G401 (cell line): ENCODE data around the gene SRGN. TPM values are rescaled to one million over a fixed set of nuclear protein-coding genes. Genes with fewer than 3 reads are reported as not detected.

ENCODE experiments used
- DNase-seq: peaks from one replicate; pipeline ENCODE4 v3.0.0-alpha.2; 2015; ENCODE audit warnings: low spot score
- in situ Hi-C: cut with HindIII; loops from 2 replicates; pipeline ENCODE4 v1.10.0; 2016; ENCODE audit warnings: low sequenced_read_pairs, mixed read lengths
- total RNA-seq: library from RNA; depleted of rRNA; stranded (reverse); fragments of >200 nt; shearing (Covaris generic); gene quantifications from 2 replicates; pipeline ENCODE4 v1.2.3, GENCODE V29; 2014

The SRGN gene
- total RNA-seq, 1 experiment from 2014 or later: 0.34 TPM

DNA sequence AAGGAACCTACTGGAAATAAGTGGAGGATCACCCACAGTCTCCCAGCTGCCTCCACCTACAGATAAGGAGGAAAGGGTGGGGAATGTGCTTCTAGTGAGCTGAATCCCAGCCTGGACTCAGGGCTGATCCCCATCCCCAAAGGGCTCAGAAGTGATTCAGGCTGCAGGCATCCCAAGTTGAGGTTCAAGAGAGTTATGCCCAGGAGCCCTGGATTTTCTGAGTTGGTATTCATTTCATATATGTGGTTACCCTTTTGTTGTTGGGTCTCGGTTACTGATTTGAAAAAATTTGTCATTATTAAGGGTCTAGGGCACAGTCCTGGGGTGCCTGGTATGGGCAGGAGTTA is 30.0 kb upstream of the SRGN start:
- in situ Hi-C loops: no loop called here
- no peak for DNase-seq

DNA sequence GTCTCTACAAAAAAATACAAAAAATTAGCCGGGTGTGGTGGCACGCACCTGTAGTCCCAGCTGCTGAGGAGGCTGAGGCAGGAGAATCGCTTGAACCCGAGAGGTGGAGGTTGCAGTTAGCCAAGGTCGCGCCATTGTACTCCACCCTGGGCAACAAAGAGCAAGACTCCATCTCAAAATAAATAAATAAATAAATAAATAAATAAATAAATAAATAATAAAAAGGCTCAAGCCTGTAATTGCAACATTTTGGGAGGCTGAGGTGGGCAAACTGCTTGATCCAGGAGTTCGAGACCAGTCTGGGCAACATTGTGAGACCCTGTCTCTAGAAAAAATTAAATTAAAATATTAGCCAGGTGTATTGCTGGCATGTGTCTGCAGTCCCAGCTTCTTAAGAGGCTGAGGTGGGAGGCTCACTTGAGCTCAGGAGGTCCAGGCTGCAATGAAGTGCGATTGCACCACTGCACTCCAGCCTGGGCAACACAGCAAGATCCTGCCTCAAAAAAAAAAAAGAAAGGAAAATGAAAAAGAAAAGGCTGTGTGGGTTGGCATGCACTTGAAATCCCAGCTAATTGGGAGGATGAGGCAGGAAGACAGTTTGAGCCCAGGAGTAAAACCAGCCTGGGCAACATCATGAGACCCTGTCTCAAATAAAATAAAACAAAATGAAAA is 27.6 kb upstream of the SRGN start:
- DNase-seq: no peak
- in situ Hi-C loops: no loop called here

- in situ Hi-C loops: no loop called here
- DNase-seq: no peak
Measured at GRCh38 chr10:69061305-69062161, 26.4 kb upstream of the SRGN start.

- DNase-seq: no peak
- in situ Hi-C loops: no loop called here
Measured at GRCh38 chr10:69062901-69063300, 25.0 kb upstream of the SRGN start.

GRCh38 chr10:69064762-69065328 is 23.1 kb upstream of the SRGN start:
- in situ Hi-C loops: no loop called here
- no peak for DNase-seq

DNA sequence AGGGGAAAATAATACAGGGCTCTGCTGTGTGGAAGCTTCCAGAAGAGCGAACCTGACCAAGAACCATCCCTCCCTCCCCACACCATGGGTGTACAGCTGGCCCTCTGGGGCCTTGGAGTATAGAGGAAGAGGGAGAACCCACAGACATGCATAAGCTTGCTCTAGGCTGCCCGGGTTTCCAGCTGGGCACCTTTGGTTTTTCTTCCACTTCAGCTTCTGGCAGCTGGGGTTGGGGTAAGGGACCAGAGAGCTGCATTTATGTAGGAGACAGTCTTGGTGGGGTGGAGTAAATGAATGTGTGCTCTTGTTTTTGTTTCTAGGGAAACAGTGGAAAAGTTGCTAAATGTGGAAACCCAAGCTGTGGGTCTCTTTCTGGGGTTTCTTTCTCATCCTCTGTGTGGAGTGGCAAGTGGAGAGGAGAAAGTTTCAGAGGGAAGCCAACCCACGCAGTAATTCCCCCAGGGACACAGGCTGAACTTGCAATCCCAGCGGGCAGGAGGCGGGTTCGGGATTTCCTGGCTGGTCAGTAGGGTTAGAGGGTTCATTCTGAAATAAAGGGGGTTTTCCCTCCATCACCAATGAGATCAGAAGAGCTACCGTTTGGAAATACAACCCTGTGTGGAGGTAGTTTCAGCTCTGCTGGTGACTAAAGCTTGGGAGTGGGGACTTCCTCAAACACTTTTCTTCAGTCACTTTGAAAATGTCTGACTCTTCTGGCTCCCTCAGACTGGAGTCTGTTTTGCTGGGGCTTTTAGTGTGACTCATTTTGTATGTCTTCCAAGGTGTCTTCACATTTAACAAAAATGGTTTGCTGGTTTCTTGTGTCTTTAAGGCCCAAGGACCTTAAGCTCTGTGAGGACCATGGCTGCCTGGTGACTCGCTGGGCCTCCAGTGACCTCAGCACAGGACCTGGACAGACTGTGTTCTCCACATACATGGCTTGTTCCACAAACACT is 22.2 kb upstream of the SRGN start:
- no peak for DNase-seq
- in situ Hi-C loops: no loop called here

- DNase-seq: no peak
- in situ Hi-C loops: no loop called here
Measured at GRCh38 chr10:69067189-69067588, 20.7 kb upstream of the SRGN start.

- in situ Hi-C loops: no loop called here
- no peak for DNase-seq
Measured at GRCh38 chr10:69068549-69068948, 19.4 kb upstream of the SRGN start.

DNA sequence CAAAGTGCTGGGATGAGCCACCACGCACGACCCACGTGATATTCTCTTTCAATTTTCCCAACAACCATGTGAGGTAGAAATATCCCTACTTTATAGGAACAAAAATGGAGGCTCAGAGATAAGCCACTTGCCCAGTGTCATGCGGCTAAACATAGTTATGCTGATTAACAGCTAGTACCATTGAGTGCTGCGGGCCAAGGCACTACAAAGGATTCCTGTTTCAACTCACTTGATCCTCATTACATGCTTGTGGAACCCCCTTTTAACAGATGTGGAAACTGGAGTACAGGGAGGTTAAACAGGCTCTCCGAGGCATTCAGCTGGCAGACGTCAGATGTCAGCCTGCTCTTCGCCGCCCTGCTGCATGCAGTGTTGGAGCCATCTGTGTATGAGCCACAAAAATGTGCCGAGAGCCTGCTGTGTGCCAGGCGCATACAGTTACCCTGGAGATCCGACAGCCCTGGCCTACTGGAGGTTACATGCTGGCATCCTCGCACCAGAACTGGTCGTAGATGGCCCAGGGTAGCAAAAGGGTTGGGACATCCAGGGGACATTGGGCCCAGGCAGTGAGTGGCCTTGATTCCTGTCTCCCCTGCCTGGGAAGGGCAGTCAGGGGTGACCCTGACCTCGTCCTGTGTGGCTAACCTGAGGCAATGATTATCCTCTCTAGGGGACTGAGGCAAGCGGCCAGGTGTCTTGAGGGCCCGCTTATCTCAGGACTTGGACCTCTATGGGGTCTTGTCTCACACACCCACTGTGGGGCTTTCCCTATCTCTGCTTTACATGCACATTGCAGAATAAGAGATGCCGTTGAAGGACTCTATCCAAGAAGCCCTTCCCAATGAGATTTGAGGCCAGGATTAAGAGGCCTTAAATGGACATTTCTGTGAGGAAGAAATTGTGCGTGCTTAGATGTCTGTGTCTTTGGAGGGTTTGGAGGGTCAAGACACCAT is 18.5 kb upstream of the SRGN start:
- in situ Hi-C loops: no loop called here
- no peak for DNase-seq

- no peak for DNase-seq
- in situ Hi-C loops: no loop called here
Measured at GRCh38 chr10:69070951-69071350, 17.0 kb upstream of the SRGN start.

DNA sequence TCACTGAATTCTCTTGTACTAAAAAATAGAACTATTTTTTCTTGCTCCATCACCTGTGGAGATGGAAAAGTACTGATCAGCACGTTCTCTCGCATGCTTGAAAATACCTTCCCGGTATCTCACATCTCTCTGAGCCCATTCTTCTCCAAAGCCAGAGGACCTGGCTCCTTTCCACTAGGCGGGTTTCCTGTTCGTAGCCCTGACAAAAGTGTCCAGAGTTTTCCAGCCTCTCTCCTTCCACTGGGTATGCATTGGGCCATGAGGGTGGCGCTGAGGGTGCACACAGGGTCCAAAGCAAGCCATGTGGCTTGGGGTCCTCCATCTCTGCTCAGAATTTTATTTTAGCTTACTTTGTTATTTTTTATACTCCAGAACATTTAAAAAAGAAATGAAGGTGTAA is 16.3 kb upstream of the SRGN start:
- no peak for DNase-seq
- in situ Hi-C loops: no loop called here

DNA sequence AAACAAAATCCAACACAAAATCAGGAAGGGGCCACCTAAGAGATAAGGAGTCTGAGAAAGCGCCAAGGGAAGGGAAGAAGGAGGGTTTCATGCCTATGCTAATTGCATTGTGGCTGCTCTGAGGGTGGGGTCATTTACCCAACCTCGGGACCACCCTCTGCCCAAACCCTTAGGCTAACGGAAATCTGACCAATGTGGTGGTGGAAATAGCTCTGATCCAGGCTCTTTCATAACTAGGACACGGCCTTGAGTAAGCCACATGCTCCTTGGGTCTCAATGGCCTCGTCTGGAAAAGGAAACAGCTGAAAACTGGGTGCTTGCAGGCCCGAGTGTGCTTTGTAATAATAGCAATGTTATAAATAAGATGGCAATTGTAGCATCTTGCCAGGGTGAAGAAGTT is 14.9 kb upstream of the SRGN start:
- in situ Hi-C loops: no loop called here

GRCh38 chr10:69073736-69074364 is 14.1 kb upstream of the SRGN start:
- in situ Hi-C loops: no loop called here
- no peak for DNase-seq

More for the DNA sequence above, 14.9 kb upstream of the SRGN start:
- DNase-seq: no peak

- no peak for DNase-seq
- in situ Hi-C loops: no loop called here
Measured at GRCh38 chr10:69074532-69074931, 13.4 kb upstream of the SRGN start.

DNA sequence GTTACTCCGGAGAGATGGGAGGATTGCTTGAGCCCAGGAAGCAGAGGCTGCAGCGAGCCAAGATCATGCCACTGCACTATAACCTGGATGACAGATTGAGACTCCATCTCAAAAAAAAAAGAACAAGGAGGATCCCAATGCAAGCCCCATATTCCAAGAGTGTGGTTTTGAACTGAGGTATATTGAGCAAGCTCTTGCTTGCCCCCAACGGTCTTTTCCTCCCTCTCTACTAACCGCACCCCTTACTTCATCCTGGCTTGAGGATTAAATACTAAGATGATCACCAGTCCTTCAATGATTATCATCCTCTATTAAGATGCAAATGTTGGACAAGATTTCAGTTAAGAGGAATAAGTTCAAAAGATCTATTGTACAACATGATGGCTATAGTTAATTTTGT is 12.5 kb upstream of the SRGN start:
- no peak for DNase-seq
- in situ Hi-C loops: no loop called here

DNA sequence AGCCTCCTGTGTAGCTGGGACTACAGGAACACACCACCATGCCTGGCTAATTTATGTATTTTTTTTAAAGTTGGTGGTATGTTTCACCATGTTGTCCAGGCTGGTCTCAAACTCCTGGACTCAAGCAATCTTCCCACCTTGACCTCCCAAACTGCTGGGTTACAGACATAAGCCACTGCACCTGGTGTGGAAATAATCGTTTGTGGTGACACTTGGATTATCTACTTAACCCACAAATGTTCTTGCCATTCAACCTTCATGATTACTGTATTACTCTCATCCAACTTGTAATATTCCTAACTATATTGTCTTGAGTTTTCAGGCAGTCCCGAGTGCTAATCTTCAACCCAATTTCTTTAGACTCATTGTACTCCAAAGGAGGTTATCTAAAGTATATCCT is 9.6 kb upstream of the SRGN start:
- in situ Hi-C loops: no loop called here
- no peak for DNase-seq

- DNase-seq: no peak
- in situ Hi-C loops: no loop called here
Measured at GRCh38 chr10:69080226-69080625, 7.7 kb upstream of the SRGN start.

DNA sequence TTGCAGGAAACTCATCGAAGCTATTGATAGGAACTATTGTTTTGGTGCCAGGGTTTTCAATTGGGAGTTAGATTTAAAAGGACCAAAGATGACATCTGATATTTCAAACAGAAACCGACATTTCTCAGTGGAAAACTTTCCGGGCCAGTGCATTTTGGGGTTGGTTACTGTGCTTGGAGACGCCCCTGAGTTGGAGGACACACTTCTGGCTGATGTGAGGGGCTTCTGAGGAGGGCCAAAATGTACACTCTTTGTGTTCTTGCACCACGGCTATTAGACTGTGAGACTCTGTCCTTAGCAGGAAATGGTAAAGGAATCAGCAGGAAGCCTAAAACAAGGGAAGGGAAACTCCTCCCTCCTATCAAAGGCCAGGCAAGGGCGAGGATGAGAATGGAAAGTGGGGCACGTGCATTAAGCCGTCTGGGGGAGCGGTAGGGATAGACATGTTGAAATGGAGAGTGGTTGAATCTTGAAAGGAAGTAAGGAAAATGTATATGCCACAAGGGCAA is 1.8 kb upstream of the SRGN start:
- in situ Hi-C loops: no loop called here
- no peak for DNase-seq
